Measurements from ENCODE around the gene DUSP15.
"Not testable (repeated sequence)": the region's sequence is repeated elsewhere in the genome, so short reads cannot be mapped to it uniquely, and the experiment has no call there.

DUSP15 gene

GRCh38 chr20:31828016-31828415 lies 42.3 kb downstream of the DUSP15 start:
- DNase-seq (ENCODE audit: low read depth, low spot score), result not testable (repeated sequence)

GRCh38 chr20:31827059-31827458 lies 43.3 kb downstream of the DUSP15 start:
- no peak overlapping the region for H3K4me3 ChIP-seq (ENCODE audit: low read length)
- DNase-seq (ENCODE audit: low read depth, low spot score), result no peak

More at GRCh38 chr20:31828016-31828415, 42.3 kb downstream of the DUSP15 start:
- not testable (repeated sequence) for H3K4me3 ChIP-seq (ENCODE audit: low read length)

- H3K4me3 ChIP-seq (ENCODE audit: low read length), result no peak overlapping the region
- no peak for DNase-seq (ENCODE audit: low read depth, low spot score)
These were observed 44.3 kb downstream of the DUSP15 start for GRCh38 chr20:31826074-31826473.

GRCh38 chr20:31824554-31825313 lies 45.6 kb downstream of the DUSP15 start:
- DNase-seq (ENCODE audit: low read depth, low spot score), result no peak
- no peak overlapping the region for H3K4me3 ChIP-seq (ENCODE audit: low read length)

- H3K4me3 ChIP-seq (ENCODE audit: low read length), result no peak overlapping the region
- no peak for DNase-seq (ENCODE audit: low read depth, low spot score)
These were observed 46.2 kb downstream of the DUSP15 start for GRCh38 chr20:31824125-31824485.

- DNase-seq (ENCODE audit: low read depth, low spot score), result no peak
- H3K4me3 ChIP-seq (ENCODE audit: low read length), result no peak overlapping the region
These were observed 46.8 kb downstream of the DUSP15 start for GRCh38 chr20:31823360-31824124.

GRCh38 chr20:31822421-31823330 lies 47.7 kb downstream of the DUSP15 start:
- no peak for DNase-seq (ENCODE audit: low read depth, low spot score)
- H3K4me3 ChIP-seq (ENCODE audit: low read length), result 0 out of 2 replicates have a peak overlapping the region, but pooled peaks have one; percentile 11

- no peak for DNase-seq (ENCODE audit: low read depth, low spot score)
- no peak overlapping the region for H3K4me3 ChIP-seq (ENCODE audit: low read length)
These were observed 48.9 kb downstream of the DUSP15 start for GRCh38 chr20:31821427-31821826.

GRCh38 chr20:31820228-31820627 lies 50.1 kb downstream of the DUSP15 start:
- DNase-seq (ENCODE audit: low read depth, low spot score), result no peak
- no peak overlapping the region for H3K4me3 ChIP-seq (ENCODE audit: low read length)

- DNase-seq (ENCODE audit: low read depth, low spot score), result no peak
- no peak within 1 kb of the TSS for H3K4me3 ChIP-seq (ENCODE audit: low read length)
These were observed 51.1 kb downstream of the DUSP15 start, which contains the start of gene MYLK2 for GRCh38 chr20:31819083-31819784. Gene MYLK2 (plus strand): TSS chr20:31819356. CDS start chr20:31819581, 225 bp downstream.

- no peak overlapping the region for H3K4me3 ChIP-seq (ENCODE audit: low read length)
- DNase-seq (ENCODE audit: low read depth, low spot score), result no peak
These were observed 51.9 kb downstream of the DUSP15 start for GRCh38 chr20:31818376-31818908.

- no peak for DNase-seq (ENCODE audit: low read depth, low spot score)
- no peak overlapping the region for H3K4me3 ChIP-seq (ENCODE audit: low read length)
These were observed 52.9 kb downstream of the DUSP15 start for GRCh38 chr20:31817461-31817860.

GRCh38 chr20:31816221-31816620 lies 54.1 kb downstream of the DUSP15 start:
- no peak for DNase-seq (ENCODE audit: low read depth, low spot score)
- H3K4me3 ChIP-seq (ENCODE audit: low read length), result no peak overlapping the region

- DNase-seq (ENCODE audit: low read depth, low spot score), result no peak
These were observed 54.7 kb downstream of the DUSP15 start for GRCh38 chr20:31815408-31816188.

GRCh38 chr20:31814142-31814541 lies 56.2 kb downstream of the DUSP15 start:
- DNase-seq (ENCODE audit: low read depth, low spot score); H3K4me3 ChIP-seq (ENCODE audit: low read length): not testable (repeated sequence)

More at GRCh38 chr20:31815408-31816188, 54.7 kb downstream of the DUSP15 start:
- H3K4me3 ChIP-seq (ENCODE audit: low read length), result no peak overlapping the region

GRCh38 chr20:31813611-31814010 lies 56.7 kb downstream of the DUSP15 start:
- no peak overlapping the region for H3K4me3 ChIP-seq (ENCODE audit: low read length)
- DNase-seq (ENCODE audit: low read depth, low spot score), result no peak

- DNase-seq (ENCODE audit: low read depth, low spot score), result no peak
- no peak overlapping the region for H3K4me3 ChIP-seq (ENCODE audit: low read length)
These were observed 58.3 kb downstream of the DUSP15 start for GRCh38 chr20:31811796-31812728.
